DND-41 (cell line): Measurements from ENCODE around the gene RELT.

Experiments
- ATAC-seq: fragments of 200-7000 bp; cut with Tn5 transposase; 3 replicates; pipeline ENCODE4 v1.9.1; 2021; ENCODE audit warnings: low read depth; ENCODE audit not compliant: insufficient read depth
- DNase-seq: peaks from one replicate; pipeline ENCODE4 v3.0.0-alpha.2; 2020
- H2AFZ ChIP-seq: 2 replicates; pipeline ENCODE4 v1.6.0; 2012; ENCODE audit warnings: low read depth, low read length
- H3K27ac ChIP-seq: 2 replicates; pipeline ENCODE4 v1.5.1; 2012; ENCODE audit warnings: low read length, inconsistent platforms
- H3K27me3 ChIP-seq: fragments of 200-600 bp; sonication (generic); 2 replicates; pipeline ENCODE4 v1.6.0; 2012; ENCODE audit warnings: low read length, mild to moderate bottlenecking, inconsistent platforms; ENCODE audit not compliant: insufficient read depth, poor library complexity
- H3K36me3 ChIP-seq: 2 replicates; pipeline ENCODE4 v1.5.1; 2012; ENCODE audit warnings: low read length, inconsistent platforms; ENCODE audit not compliant: insufficient read depth
- H3K4me1 ChIP-seq: 2 replicates; pipeline ENCODE4 v1.5.1; 2012; ENCODE audit warnings: mild to moderate bottlenecking, low read length; ENCODE audit not compliant: insufficient read depth
- H3K4me2 ChIP-seq: 2 replicates; pipeline ENCODE4 v1.6.0; 2012; ENCODE audit warnings: mild to moderate bottlenecking, moderate library complexity, low read length, inconsistent platforms; ENCODE audit not compliant: insufficient read depth
- H3K4me3 ChIP-seq, 2 experiments: fragments of 200-600 bp in 1 of 2; shearing (Covaris generic) in 1 of 2; 2 replicates each; pipeline ENCODE4 v1.5.1; 2012 to 2016; ENCODE audit warnings: inconsistent platforms in 2 of 2, low read length in 2 of 2, mild to moderate bottlenecking in 2 of 2, low read depth in 1 of 2, moderate library complexity in 1 of 2
- H3K79me2 ChIP-seq: 2 replicates; pipeline ENCODE4 v1.6.0; 2012; ENCODE audit warnings: low read length, inconsistent platforms; ENCODE audit not compliant: insufficient read depth
- H3K9ac ChIP-seq: 2 replicates; pipeline ENCODE4 v1.6.0; 2012; ENCODE audit warnings: low read depth, mild to moderate bottlenecking, inconsistent platforms, low read length, moderate library complexity
- H3K9me3 ChIP-seq: 2 replicates; pipeline ENCODE4 v1.5.1; 2012; ENCODE audit warnings: low read length, moderate library complexity, mild to moderate bottlenecking, inconsistent platforms; ENCODE audit not compliant: insufficient read depth, severe bottlenecking
- H4K20me1 ChIP-seq: 2 replicates; pipeline ENCODE4 v1.6.0; 2012; ENCODE audit warnings: low read length; ENCODE audit not compliant: insufficient read depth
- CTCF ChIP-seq: IDR thresholded peaks from 2 replicates; pipeline ENCODE4 v1.5.1; 2012; ENCODE audit warnings: borderline replicate concordance, low read length, moderate library complexity, mild to moderate bottlenecking; ENCODE audit not compliant: poor library complexity, severe bottlenecking; ENCODE audit errors: extremely low read depth
- EZH2 ChIP-seq: IDR thresholded peaks from 3 replicates; pipeline ENCODE4 v1.6.1; 2012; ENCODE audit warnings: borderline replicate concordance, low read depth, mild to moderate bottlenecking, moderate library complexity, low read length, inconsistent platforms; ENCODE audit not compliant: severe bottlenecking

RELT gene

GRCh38 chr11:73410627-73411026 is 34.4 kb downstream of the RELT start:
- Histone ChIP-seq H2AFZ (no peak overlapping the region), H3K36me3 (peaks cover 53% of the 10 kb centered on the region), H3K9ac (no peak overlapping the region), H3K4me2 (no peak overlapping the region), H3K27ac (no peak overlapping the region), H4K20me1 (no peaks in the 10 kb centered on the region; the same call in 1 of the 2 replicates), H3K9me3 (no peaks in the 10 kb centered on the region), H3K4me3 (no peak overlapping the region), H3K27me3 (no peaks in the 10 kb centered on the region), H3K79me2 (no peaks in the 10 kb centered on the region), H3K4me1 (no peaks in the 10 kb centered on the region)
- DNase-seq (no peak), ATAC-seq (no peak)
- no peak for TF ChIP-seq EZH2

GRCh38 chr11:73411031-73411430 is 34.8 kb downstream of the RELT start:
- DNase-seq (no peak), ATAC-seq (no peak)
- Histone ChIP-seq H3K4me3 (no peak overlapping the region), H3K4me1 (no peaks in the 10 kb centered on the region), H2AFZ (no peak overlapping the region), H3K9ac (no peak overlapping the region), H3K79me2 (no peaks in the 10 kb centered on the region), H3K4me2 (no peak overlapping the region), H3K27ac (no peak overlapping the region), H3K9me3 (no peaks in the 10 kb centered on the region), H3K27me3 (no peaks in the 10 kb centered on the region), H3K36me3 (peaks cover 50% of the 10 kb centered on the region), H4K20me1 (no peaks in the 10 kb centered on the region; the same call in 1 of the 2 replicates)
- no peak for TF ChIP-seq EZH2
- TF ChIP-seq CTCF: no peak

DNA sequence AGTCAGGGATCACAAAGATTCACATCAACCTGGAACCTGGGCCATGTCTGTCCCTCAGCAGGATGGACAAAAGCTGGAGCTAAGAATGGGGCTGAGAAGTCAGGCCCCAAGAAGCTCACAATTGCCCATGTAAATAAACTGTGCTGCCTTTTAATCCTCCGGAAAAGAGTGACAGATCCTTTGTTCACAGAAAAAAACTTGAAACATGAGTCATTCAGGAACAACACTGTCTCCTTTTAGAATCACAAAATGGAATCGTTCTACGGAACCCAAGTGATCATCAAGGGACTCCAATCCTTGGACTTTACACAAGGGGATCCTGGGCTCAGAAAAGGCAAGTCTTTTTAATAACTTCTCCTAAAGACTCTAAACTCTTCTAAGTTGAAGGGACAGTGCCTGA is 36.1 kb downstream of the RELT start:
- Histone ChIP-seq H4K20me1 (no peaks in the 10 kb centered on the region; the same call in 1 of the 2 replicates), H2AFZ (no peak overlapping the region), H3K79me2 (no peaks in the 10 kb centered on the region), H3K9ac (no peak overlapping the region), H3K4me2 (no peak overlapping the region), H3K27ac (no peak overlapping the region), H3K4me3 (no peak overlapping the region), H3K36me3 (peaks cover 45% of the 10 kb centered on the region), H3K4me1 (no peaks in the 10 kb centered on the region), H3K9me3 (no peaks in the 10 kb centered on the region), H3K27me3 (no peaks in the 10 kb centered on the region)
- TF ChIP-seq CTCF: no peak
- TF ChIP-seq EZH2: no peak
- no peak for DNase-seq
- no peak for ATAC-seq

DNA sequence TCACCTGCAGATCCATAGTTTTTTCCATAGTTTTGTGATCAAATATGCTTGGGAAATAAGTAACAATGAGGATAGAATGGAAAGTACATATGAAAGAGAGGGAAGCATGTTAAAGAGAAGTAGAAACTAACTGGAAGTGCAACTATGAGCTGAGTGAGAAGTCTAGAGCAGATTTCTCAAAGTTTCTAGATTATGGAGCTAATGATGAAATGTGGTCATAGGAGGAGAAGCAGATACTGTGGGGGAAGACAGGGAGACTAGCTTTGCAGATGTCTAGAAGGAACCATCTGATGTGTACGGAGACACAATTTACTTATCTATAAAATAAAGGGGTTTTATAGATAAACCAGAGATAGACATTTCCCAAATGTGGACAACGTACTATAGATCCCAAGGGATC is 37.1 kb downstream of the RELT start:
- DNase-seq (no peak), ATAC-seq (no peak)
- H3K36me3 ChIP-seq: peaks cover 43% of the 10 kb centered on the region
- no peak overlapping the region for H3K27ac ChIP-seq
- H4K20me1 ChIP-seq: no peaks in the 10 kb centered on the region; the same call in 1 of the 2 replicates
- no peaks in the 10 kb centered on the region for H3K27me3 ChIP-seq
- TF ChIP-seq CTCF (no peak), EZH2 (no peak)
- H3K9me3 ChIP-seq: no peaks in the 10 kb centered on the region
- no peaks in the 10 kb centered on the region for H3K4me1 ChIP-seq
- no peaks in the 10 kb centered on the region for H3K79me2 ChIP-seq
- H3K4me2 ChIP-seq: no peak overlapping the region
- no peak overlapping the region for H3K9ac ChIP-seq
- no peak overlapping the region for H3K4me3 ChIP-seq
- H2AFZ ChIP-seq: no peak overlapping the region
